IMR-90 (cell line): Measurements from ENCODE around the gene IFNAR2. TPM values are rescaled to one million over a fixed set of nuclear protein-coding genes. Genes with fewer than 3 reads are reported as not detected.

Source experiments
- ATAC-seq: fragments of 200-7000 bp; cut with Tn5 transposase; 2 replicates; pipeline ENCODE4 v1.9.1; 2020; ENCODE audit warnings: low read depth, mild to moderate bottlenecking, moderate library complexity
- BruUV-seq: library from RNA; stranded (reverse); fragments of 400-500 nt; replicated peaks from 2 replicates; lab custom pipeline; 2021; lab: Mats Ljungman, UMichigan
- CTCF ChIA-PET: fragments of 300-600 bp; formaldehyde crosslinking; extraction: SDS; loops from one replicate; lab custom pipeline; 2021; ENCODE audit warnings: antibody characterized with exemption; lab: Yijun Ruan, JAX
- POLR2A ChIA-PET: fragments of 300-600 bp; sonication (Branson Sonifier 250); formaldehyde crosslinking; loops from one replicate; lab custom pipeline; 2022; ENCODE audit warnings: antibody characterized with exemption; ENCODE audit not compliant: unreplicated experiment; lab: Charles Lee
- DNase-seq: peaks from one replicate; pipeline ENCODE4 v3.0.0; 2013
- H2AFZ ChIP-seq: replicated peaks from 2 replicates; pipeline ENCODE3; 2013; ENCODE audit warnings: low read length, mild to moderate bottlenecking; ENCODE audit not compliant: poor library complexity
- H2AK5ac ChIP-seq: 2 replicates; pipeline ENCODE4 v1.6.1; 2013; ENCODE audit warnings: low read depth, low read length, inconsistent platforms
- H2AK9ac ChIP-seq: replicated peaks from 2 replicates; pipeline ENCODE3; 2013; ENCODE audit warnings: mild to moderate bottlenecking, low read depth, low read length, moderate library complexity; ENCODE audit not compliant: poor library complexity
- H2BK120ac ChIP-seq: 2 replicates; pipeline ENCODE4 v1.6.1; 2013; ENCODE audit warnings: low read depth, low read length, inconsistent platforms
- H2BK15ac ChIP-seq: 3 replicates; pipeline ENCODE4 v1.6.1; 2013; ENCODE audit warnings: low read depth, low read length, inconsistent platforms
- H2BK20ac ChIP-seq: 2 replicates; pipeline ENCODE4 v1.6.1; 2013; ENCODE audit warnings: low read depth, mild to moderate bottlenecking, inconsistent platforms, low read length, moderate library complexity
- H2BK5ac ChIP-seq: 2 replicates; pipeline ENCODE4 v1.6.1; 2013; ENCODE audit warnings: mild to moderate bottlenecking, low read depth, low read length, inconsistent platforms; ENCODE audit not compliant: poor library complexity, severe bottlenecking
- H3K14ac ChIP-seq: replicated peaks from 2 replicates; pipeline ENCODE4 v1.6.1; 2013; ENCODE audit warnings: low read depth, low read length, inconsistent platforms
- H3K18ac ChIP-seq: 2 replicates; pipeline ENCODE4 v1.6.1; 2013; ENCODE audit warnings: low read depth, low read length, control low read depth
- H3K23ac ChIP-seq: 2 replicates; pipeline ENCODE4 v1.6.1; 2013; ENCODE audit warnings: low read depth, low read length, inconsistent platforms
- H3K27ac ChIP-seq: 2 replicates; pipeline ENCODE4 v1.5.1; 2013; ENCODE audit warnings: mild to moderate bottlenecking, control low read depth, low read length; ENCODE audit not compliant: insufficient read depth
- H3K27me3 ChIP-seq: 2 replicates; pipeline ENCODE4 v1.6.1; 2013; ENCODE audit warnings: low read length; ENCODE audit not compliant: control insufficient read depth, insufficient read depth
- H3K36me3 ChIP-seq: 2 replicates; pipeline ENCODE4 v1.6.1; 2013; ENCODE audit warnings: low read length, mixed read lengths; ENCODE audit not compliant: control insufficient read depth, insufficient read depth
- H3K4ac ChIP-seq: 2 replicates; pipeline ENCODE4 v1.6.1; 2013; ENCODE audit warnings: low read depth, low read length, inconsistent platforms
- H3K4me1 ChIP-seq: 2 replicates; pipeline ENCODE4 v1.6.1; 2013; ENCODE audit warnings: low read length, mixed read lengths; ENCODE audit not compliant: control insufficient read depth, insufficient read depth
- H3K4me2 ChIP-seq: 2 replicates; pipeline ENCODE4 v1.6.1; 2013; ENCODE audit warnings: low read depth, mild to moderate bottlenecking, control low read depth, low read length, moderate library complexity
- H3K4me3 ChIP-seq: 2 replicates; pipeline ENCODE4 v1.5.1; 2013; ENCODE audit warnings: low read depth, mild to moderate bottlenecking, control low read depth, low read length, moderate library complexity; ENCODE audit not compliant: insufficient read depth
- H3K56ac ChIP-seq: 2 replicates; pipeline ENCODE4 v1.6.1; 2013; ENCODE audit warnings: low read length, inconsistent platforms; ENCODE audit not compliant: insufficient read depth; ENCODE audit errors: extremely low read depth
- H3K79me1 ChIP-seq, 2 experiments: 2 replicates each; pipeline ENCODE4 v1.6.1; 2013; ENCODE audit warnings: low read length in 2 of 2, inconsistent platforms in 1 of 2, low read depth in 1 of 2
- H3K9ac ChIP-seq: 2 replicates; pipeline ENCODE4 v1.6.1; 2013; ENCODE audit warnings: low read depth, low read length, control low read depth
- H3K9me1 ChIP-seq: 2 replicates; pipeline ENCODE4 v1.6.1; 2013; ENCODE audit warnings: low read length, inconsistent platforms; ENCODE audit not compliant: insufficient read depth
- H3K9me3 ChIP-seq: 2 replicates; pipeline ENCODE4 v1.6.1; 2013; ENCODE audit warnings: low read length; ENCODE audit not compliant: control insufficient read depth, insufficient read depth
- H4K20me1 ChIP-seq: 2 replicates; pipeline ENCODE4 v1.6.1; 2013; ENCODE audit warnings: low read length, inconsistent platforms; ENCODE audit not compliant: insufficient read depth
- H4K5ac ChIP-seq: 2 replicates; pipeline ENCODE4 v1.6.1; 2013; ENCODE audit warnings: mild to moderate bottlenecking, low read depth, low read length, control low read depth
- H4K8ac ChIP-seq, 2 experiments: 2 replicates each; pipeline ENCODE4 v1.6.1; 2013; ENCODE audit warnings: low read depth in 2 of 2, low read length in 2 of 2, control low read depth in 1 of 2, inconsistent platforms in 1 of 2
- H4K91ac ChIP-seq: 2 replicates; pipeline ENCODE4 v1.6.1; 2013; ENCODE audit warnings: low read depth, low read length, inconsistent platforms; ENCODE audit not compliant: insufficient read depth
- BHLHE40 ChIP-seq: fragments of 150-350 bp; IDR thresholded peaks from 2 replicates; pipeline ENCODE4 v1.6.1; 2016; ENCODE audit warnings: mild to moderate bottlenecking, low read depth, low read length
- CEBPB ChIP-seq: IDR thresholded peaks from 2 replicates; pipeline ENCODE4 v1.6.1; 2012; ENCODE audit warnings: low read depth, low read length, improper control_type of control experiment
- CHD1 ChIP-seq: IDR thresholded peaks from 2 replicates; pipeline ENCODE4 v1.6.1; 2012; ENCODE audit warnings: low read depth, low read length, improper control_type of control experiment
- FOS ChIP-seq: fragments of 150-350 bp; IDR thresholded peaks from 2 replicates; pipeline ENCODE4 v1.6.1; 2016; ENCODE audit warnings: low read depth, low read length
- MAFK ChIP-seq: IDR thresholded peaks from 2 replicates; pipeline ENCODE4 v1.6.1; 2012; ENCODE audit warnings: low read depth, low read length, improper control_type of control experiment
- MXI1 ChIP-seq: IDR thresholded peaks from 2 replicates; pipeline ENCODE4 v1.6.1; 2012; ENCODE audit warnings: low read depth, mild to moderate bottlenecking, low read length, moderate library complexity, borderline replicate concordance
- NFE2L2 ChIP-seq: fragments of 150-350 bp; IDR thresholded peaks from 2 replicates; pipeline ENCODE4 v1.6.1; 2016; ENCODE audit warnings: low read depth, mild to moderate bottlenecking, low read length
- POLR2A ChIP-seq: IDR thresholded peaks from 2 replicates; pipeline ENCODE4 v1.6.1; 2012; ENCODE audit warnings: mild to moderate bottlenecking, low read depth, low read length
- RCOR1 ChIP-seq: IDR thresholded peaks from 2 replicates; pipeline ENCODE4 v1.6.1; 2012; ENCODE audit warnings: mild to moderate bottlenecking, low read length, improper control_type of control experiment; ENCODE audit not compliant: insufficient replicate concordance
- RFX5 ChIP-seq: IDR thresholded peaks from 2 replicates; pipeline ENCODE4 v1.8.0; 2012; ENCODE audit warnings: low read depth, mild to moderate bottlenecking, low read length, moderate library complexity
- SMC3 ChIP-seq: fragments of 150-350 bp; IDR thresholded peaks from 2 replicates; pipeline ENCODE4 v1.6.1; 2016; ENCODE audit warnings: low read depth, mild to moderate bottlenecking, antibody characterized with exemption, low read length, moderate library complexity
- USF2 ChIP-seq: fragments of 150-350 bp; IDR thresholded peaks from 2 replicates; pipeline ENCODE4 v1.6.1; 2017; ENCODE audit warnings: mild to moderate bottlenecking, antibody characterized with exemption, low read length, low read depth
- WGBS, 2 experiments: methylation state at CpG; one replicate each; pipeline versions ENCODE4 v1.1.5 to v1.1.7; 2013; ENCODE audit warnings: missing lambda C conversion rate in 2 of 2; ENCODE audit not compliant: insufficient read length in 1 of 2; ENCODE audit errors: extremely low coverage in 2 of 2; 5-methylcytosine and 5-hydroxymethylcytosine counted together
- dilution Hi-C: fragments of 300-500 bp; cut with HindIII; formaldehyde crosslinking; loops from one replicate; pipeline ENCODE4 v1.14.3; 2018; ENCODE audit warnings: low sequenced_read_pairs; ENCODE audit not compliant: unreplicated experiment
- in situ Hi-C: fragments of 300-500 bp; cut with MboI; formaldehyde crosslinking; loops from 3 replicates; pipeline ENCODE4 v1.14.3; 2019; ENCODE audit warnings: low sequenced_read_pairs, inconsistent platforms, mixed read lengths
- intact Hi-C: fragments of 100-400 bp; cut with micrococcal nuclease; formaldehyde crosslinking; loops from 2 replicates; pipeline ENCODE4 v1.10.0; 2022
- polyA plus RNA-seq, 3 experiments: library from polyadenylated mRNA; depleted of rRNA; stranded (reverse); fragments of >200 nt; gene quantifications; 2 replicates each; pipeline ENCODE4 v1.2.3, GENCODE V29; 2012; ENCODE audit warnings: low replicate concordance in 1 of 3
- total RNA-seq: library from RNA; depleted of rRNA; stranded (reverse); fragments of >200 nt; gene quantifications from 2 replicates; pipeline ENCODE4 v1.2.3, GENCODE V29; 2012

The IFNAR2 gene
- total and polyA plus RNA-seq, 2 of the 4 experiments (the other 2 are of a cell fraction) = 6.3 to 13.9 TPM

GRCh38 chr21:33212159-33212851, 17.4 kb upstream of the IFNAR2 start:
- dilution Hi-C loops (no loop called here), in situ Hi-C loops (no loop called here), intact Hi-C loops (no loop called here)
- H3K56ac ChIP-seq = no peak overlapping the region
- H3K36me3 ChIP-seq = no peaks in the 10 kb centered on the region
- peak overlapping the region; percentile 34 for H3K4ac ChIP-seq
- H2AFZ ChIP-seq = peak overlapping the region; percentile 81
- H3K14ac ChIP-seq = peak overlapping the region; percentile 34
- peak overlapping the region in 1 of 2 experiments; percentile 83; a peak in 2 of 4 replicates for H4K8ac ChIP-seq
- TF ChIP-seq MAFK (no peak), POLR2A (no peak), CHD1 (no peak), MXI1 (no peak), CEBPB (no peak), RFX5 (no peak), FOS (no peak; the same call in 1 of the 2 replicates), RCOR1 (no peak), SMC3 (no peak), NFE2L2 (no peak), BHLHE40 (no peak), USF2 (no peak)
- peak overlapping the region; percentile 69 for H3K4me2 ChIP-seq
- no peak overlapping the region for H2AK5ac ChIP-seq
- H3K23ac ChIP-seq = peak overlapping the region; percentile 29; the same call in 1 of the 2 replicates
- peak overlapping the region; percentile 14 for H2BK120ac ChIP-seq
- peak overlapping the region; percentile 58; the same call in 1 of the 2 replicates for H3K27ac ChIP-seq
- ChIA-PET POLR2A (no interaction called here), CTCF (no interaction called here)
- H3K9me3 ChIP-seq = no peaks in the 10 kb centered on the region; the same call in 1 of the 2 replicates
- no peaks in the 10 kb centered on the region for H3K79me1 ChIP-seq
- H3K18ac ChIP-seq = peak overlapping the region; percentile 40; the same call in 1 of the 2 replicates
- H2BK5ac ChIP-seq = peak overlapping the region; percentile 66
- peak overlapping the region; percentile 38; the same call in 1 of the 2 replicates for H2BK20ac ChIP-seq
- ATAC-seq = peak; percentile 95
- H2AK9ac ChIP-seq = no peak overlapping the region
- no TSS peak for BruUV-seq
- 14% methylated on average over 7 of the region's 8 CpGs; no CpG with 5 or more reads in 1 of the 2 experiments for WGBS, 2 experiments
- 0 out of 2 replicates have a peak overlapping the region, but pooled peaks have one; percentile 47 for H4K91ac ChIP-seq
- H3K4me1 ChIP-seq = peaks cover 9% of the 10 kb centered on the region
- peak; percentile 83 for DNase-seq
- H2BK15ac ChIP-seq = 0 out of 3 replicates have a peak overlapping the region, but pooled peaks have one; percentile 3
- no peaks in the 10 kb centered on the region for H4K20me1 ChIP-seq
- peaks cover 3% of the 10 kb centered on the region; the same call in 1 of the 2 replicates for H3K9me1 ChIP-seq
- H3K27me3 ChIP-seq = peaks cover 6% of the 10 kb centered on the region
- peak overlapping the region; percentile 28; the same call in 1 of the 2 replicates for H3K9ac ChIP-seq
- H3K4me3 ChIP-seq = no peak overlapping the region; the same call in 1 of the 2 replicates
- H4K5ac ChIP-seq = peak overlapping the region; percentile 51
